RPMI7951 (cell line): ENCODE results near the gene SNX27. TPM values are rescaled to one million over a fixed set of nuclear protein-coding genes. Genes with fewer than 3 reads are reported as not detected.
"Not testable (repeated sequence)": the region's sequence is repeated elsewhere in the genome, so short reads cannot be mapped to it uniquely, and the experiment has no call there.

Source experiments
- DNase-seq: peaks from one replicate; pipeline ENCODE4 v3.0.0-alpha.2; 2012; ENCODE audit warnings: low read depth
- total RNA-seq: library from RNA; depleted of rRNA; stranded (reverse); fragments of >200 nt; shearing (Covaris generic); gene quantifications from 2 replicates; pipeline ENCODE4 v1.2.3, GENCODE V29; 2014

Gene SNX27
- total RNA-seq, 1 experiment from 2014 or later = 15.4 TPM

GRCh38 chr1:151638812-151639211 lies 27.0 kb downstream of the SNX27 start:
- DNase-seq = no peak

- DNase-seq = peak; percentile 55
These were observed 27.6 kb downstream of the SNX27 start for GRCh38 chr1:151639466-151639865.

GRCh38 chr1:151641229-151641628 lies 29.4 kb downstream of the SNX27 start:
- DNase-seq = no peak

- not testable (repeated sequence) for DNase-seq
These were observed 31.2 kb downstream of the SNX27 start for GRCh38 chr1:151643085-151643484.

GRCh38 chr1:151644001-151644400 lies 32.2 kb downstream of the SNX27 start:
- no peak for DNase-seq

- peak; percentile 60 for DNase-seq
These were observed 41.5 kb downstream of the SNX27 start for GRCh38 chr1:151653397-151653796.

- DNase-seq = no peak
These were observed 43.5 kb downstream of the SNX27 start for GRCh38 chr1:151655371-151655770.

GRCh38 chr1:151661751-151662150 lies 49.9 kb downstream of the SNX27 start:
- DNase-seq = no peak

- no peak for DNase-seq
These were observed 56.2 kb downstream of the SNX27 start for GRCh38 chr1:151668090-151668489.

GRCh38 chr1:151670036-151670675 lies 58.3 kb downstream of the SNX27 start:
- DNase-seq = not testable (repeated sequence)

GRCh38 chr1:151673407-151673806 lies 61.6 kb downstream of the SNX27 start:
- DNase-seq = no peak

GRCh38 chr1:151680391-151680790 lies 68.5 kb downstream of the SNX27 start:
- peak; percentile 18 for DNase-seq

- DNase-seq = peak; percentile 87
These were observed 69.0 kb downstream of the SNX27 start for GRCh38 chr1:151680826-151681225.

- DNase-seq = no peak
These were observed 70.1 kb downstream of the SNX27 start for GRCh38 chr1:151681923-151682322.

- not testable (repeated sequence) for DNase-seq
These were observed 71.1 kb downstream of the SNX27 start for GRCh38 chr1:151682901-151683300.

GRCh38 chr1:151684128-151684527 lies 72.3 kb downstream of the SNX27 start:
- no peak for DNase-seq

- DNase-seq = no peak
These were observed 74.7 kb downstream of the SNX27 start for GRCh38 chr1:151686561-151686960.

GRCh38 chr1:151689494-151689893 lies 77.6 kb downstream of the SNX27 start:
- no peak for DNase-seq

GRCh38 chr1:151692226-151692625 lies 80.4 kb downstream of the SNX27 start:
- DNase-seq = no peak

- peak; percentile 39 for DNase-seq
These were observed 81.3 kb downstream of the SNX27 start for GRCh38 chr1:151693057-151693651.

GRCh38 chr1:151701515-151701914 lies 89.7 kb downstream of the SNX27 start:
- no peak for DNase-seq

- no peak for DNase-seq
These were observed 91.1 kb downstream of the SNX27 start for GRCh38 chr1:151702936-151703335.

GRCh38 chr1:151703813-151704212 lies 92.0 kb downstream of the SNX27 start:
- no peak for DNase-seq

- no peak for DNase-seq
These were observed 92.4 kb downstream of the SNX27 start for GRCh38 chr1:151704246-151704645.
